GM23338 (cell line): ENCODE data around the gene AMBRA1. TPM values are rescaled to one million over a fixed set of nuclear protein-coding genes. Genes with fewer than 3 reads are reported as not detected.

ENCODE experiments used
- ATAC-seq: fragments of 200-7000 bp; cut with Tn5 transposase; 3 replicates; pipeline ENCODE4 v1.9.1; 2020
- DNase-seq: peaks from one replicate; pipeline ENCODE4 v3.0.0-alpha.2; 2015; ENCODE audit warnings: low spot score
- H2AFZ ChIP-seq: fragments of 200-600 bp; sonication (generic); 2 replicates; pipeline ENCODE4 v1.8.0; 2016; ENCODE audit warnings: antibody characterized with exemption, mild to moderate bottlenecking, moderate library complexity
- H3F3A ChIP-seq: fragments of 200-600 bp; sonication (generic); replicated peaks from 2 replicates; pipeline ENCODE4 v1.8.0; 2017; ENCODE audit warnings: antibody characterized with exemption, mixed run types, low read depth
- H3K27ac ChIP-seq: fragments of 200-600 bp; sonication (generic); 2 replicates; pipeline ENCODE4 v1.6.1; 2016; ENCODE audit warnings: low read depth
- H3K27me3 ChIP-seq: fragments of 200-600 bp; sonication (generic); 2 replicates; pipeline ENCODE4 v1.8.0; 2016; ENCODE audit warnings: mild to moderate bottlenecking, mixed run types, moderate library complexity; ENCODE audit not compliant: insufficient read depth
- H3K36me3 ChIP-seq: fragments of 200-600 bp; sonication (generic); 2 replicates; pipeline ENCODE4 v1.8.0; 2016; ENCODE audit warnings: mild to moderate bottlenecking; ENCODE audit not compliant: insufficient read depth
- H3K4me1 ChIP-seq: fragments of 200-600 bp; sonication (generic); 2 replicates; pipeline ENCODE4 v1.8.0; 2016; ENCODE audit warnings: mild to moderate bottlenecking, moderate library complexity; ENCODE audit not compliant: insufficient read depth
- H3K4me2 ChIP-seq: fragments of 200-600 bp; sonication (generic); 2 replicates; pipeline ENCODE4 v1.7.1; 2017; ENCODE audit warnings: mixed run types
- H3K4me3 ChIP-seq: fragments of 200-600 bp; sonication (generic); 2 replicates; pipeline ENCODE4 v1.6.1; 2016; ENCODE audit warnings: mixed run types
- H3K79me2 ChIP-seq: fragments of 200-600 bp; sonication (generic); replicated peaks from 2 replicates; pipeline ENCODE4 v1.8.0; 2017; ENCODE audit warnings: mild to moderate bottlenecking; ENCODE audit not compliant: insufficient read depth
- H3K9me2 ChIP-seq: fragments of 200-600 bp; sonication (generic); 2 replicates; pipeline ENCODE4 v1.8.0; 2017; ENCODE audit not compliant: insufficient read depth
- H4K20me1 ChIP-seq: fragments of 200-600 bp; sonication (generic); replicated peaks from 2 replicates; pipeline ENCODE4 v1.8.0; 2017; ENCODE audit warnings: mild to moderate bottlenecking; ENCODE audit not compliant: insufficient read depth
- H3K27ac Mint-ChIP-seq: 2 replicates; pipeline ENCODE4 v1.8.0; 2020; ENCODE audit warnings: inconsistent platforms, mild to moderate bottlenecking, moderate library complexity, mixed read lengths
- H3K27me3 Mint-ChIP-seq: 3 replicates; pipeline ENCODE4 v1.8.0; 2022; ENCODE audit warnings: low read depth, mild to moderate bottlenecking, moderate library complexity, mixed read lengths, inconsistent platforms; ENCODE audit not compliant: insufficient read depth, poor library complexity
- H3K36me3 Mint-ChIP-seq: 3 replicates; pipeline ENCODE4 v1.8.0; 2021; ENCODE audit warnings: low read depth, mild to moderate bottlenecking, inconsistent platforms, moderate library complexity, mixed read lengths
- H3K4me1 Mint-ChIP-seq: 3 replicates; pipeline ENCODE4 v1.8.0; 2020; ENCODE audit warnings: mild to moderate bottlenecking, inconsistent platforms, mixed read lengths
- H3K4me3 Mint-ChIP-seq: 3 replicates; pipeline ENCODE4 v1.8.0; 2021; ENCODE audit warnings: moderate library complexity, mild to moderate bottlenecking, inconsistent platforms, mixed read lengths
- H3K9me3 Mint-ChIP-seq: 3 replicates; pipeline ENCODE4 v1.8.0; 2020; ENCODE audit warnings: moderate library complexity, mild to moderate bottlenecking, inconsistent platforms, mixed read lengths
- CREB1 ChIP-seq: fragments of 250-450 bp; sonication (Bioruptor Pico); IDR thresholded peaks from 2 replicates; pipeline ENCODE4 v1.5.0; 2020; ENCODE audit warnings: low read depth, mild to moderate bottlenecking, moderate library complexity
- ETS1 ChIP-seq: IDR thresholded peaks from 2 replicates; pipeline ENCODE4 v1.6.1; 2016; ENCODE audit warnings: antibody characterized with exemption
- EZH2 ChIP-seq: fragments of 200-600 bp; sonication (generic); IDR thresholded peaks from one replicate; pipeline ENCODE4 v1.8.0; 2017; ENCODE audit warnings: antibody characterized with exemption, mild to moderate bottlenecking, low read depth; ENCODE audit not compliant: unreplicated experiment
- POLR2AphosphoS5 ChIP-seq: IDR thresholded peaks from 2 replicates; pipeline ENCODE4 v1.6.1; 2016; ENCODE audit warnings: antibody characterized with exemption, low read depth
- REST ChIP-seq: IDR thresholded peaks from one replicate; pipeline ENCODE4 v1.6.1; 2018; ENCODE audit warnings: antibody characterized with exemption; ENCODE audit not compliant: unreplicated experiment
- STAT1 ChIP-seq: IDR thresholded peaks from one replicate; pipeline ENCODE4 v1.6.1; 2016; ENCODE audit warnings: antibody characterized with exemption; ENCODE audit not compliant: unreplicated experiment
- ZNF331 ChIP-seq: fragments of 250-450 bp; sonication (Bioruptor Pico); IDR thresholded peaks from 2 replicates; pipeline ENCODE4 v1.5.0; 2020; ENCODE audit warnings: low read depth, mild to moderate bottlenecking, moderate library complexity
- polyA plus RNA-seq: library from polyadenylated mRNA; unstranded; fragments of >200 nt; fragmentation: Nextera tagmentation; extraction: Ambion mirVana; gene quantifications from 2 replicates; pipeline ENCODE4 v1.2.1, GENCODE V29; 2016
- total RNA-seq: library from RNA; depleted of rRNA; stranded (reverse); fragments of >200 nt; shearing (Covaris generic); gene quantifications from 2 replicates; pipeline ENCODE4 v1.2.3, GENCODE V29; 2014
- TF ChIP-seq, protein P1 (sequence below), 2 experiments: fragments of 200-600 bp in 1 of 2; sonication (generic) in 1 of 2; conservative IDR thresholded peaks; 2 replicates each; pipeline versions ENCODE4 v1.5.1 to v1.6.1; 2016 to 2017; ENCODE audit warnings: antibody characterized with exemption in 2 of 2, low read depth in 2 of 2, mild to moderate bottlenecking in 2 of 2, moderate library complexity in 1 of 2
- TF ChIP-seq, protein P2 (sequence below): fragments of 250-450 bp; sonication (Bioruptor Pico); IDR thresholded peaks from 2 replicates; pipeline ENCODE4 v1.5.0; 2020; ENCODE audit warnings: mild to moderate bottlenecking, moderate library complexity

AMBRA1 gene
- total and polyA plus RNA-seq, 2 experiments from 2014 or later = 8.3 to 34.8 TPM

DNA sequence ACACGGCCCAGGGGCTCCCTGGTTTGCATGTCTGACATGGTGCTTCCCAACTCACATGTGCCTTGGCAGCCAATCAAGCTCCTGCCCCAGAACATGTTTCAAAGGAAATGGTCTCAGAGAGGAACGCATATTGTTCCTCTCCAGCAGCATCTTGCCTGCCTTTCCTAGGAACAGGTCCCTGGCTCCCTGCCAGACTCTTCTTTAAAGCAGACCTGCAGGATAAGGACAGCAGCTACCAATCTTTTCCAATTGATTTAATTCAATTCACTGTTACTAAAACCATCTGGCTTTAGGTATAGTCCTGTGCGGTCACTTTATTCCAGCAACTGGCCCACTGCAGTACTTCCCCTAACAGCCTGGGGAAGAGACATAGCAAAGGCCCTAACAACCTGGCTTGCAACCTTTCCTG, 79.9 kb downstream of the AMBRA1 start:
- no peaks in the 10 kb centered on the region for H3K36me3 ChIP-seq
- no peaks in the 10 kb centered on the region for H3F3A ChIP-seq
- no peaks in the 10 kb centered on the region; the same call in 2 of the 3 replicates for H3K36me3 Mint-ChIP-seq
- H3K9me2 ChIP-seq = no peaks in the 10 kb centered on the region
- no peak overlapping the region for H3K4me2 ChIP-seq
- peaks cover 37% of the 10 kb centered on the region for H3K4me1 Mint-ChIP-seq
- peaks cover 9% of the 10 kb centered on the region; the same call in 1 of the 2 replicates for H4K20me1 ChIP-seq
- H3K4me3 ChIP-seq = no peak overlapping the region
- H3K79me2 ChIP-seq = peaks cover 37% of the 10 kb centered on the region
- peak; percentile 46 for ATAC-seq
- DNase-seq = no peak
- no peak overlapping the region for H2AFZ ChIP-seq
- no peaks in the 10 kb centered on the region for H3K27me3 ChIP-seq
- H3K9me3 Mint-ChIP-seq = no peaks in the 10 kb centered on the region
- H3K4me3 Mint-ChIP-seq = no peak overlapping the region
- TF ChIP-seq STAT1 = no peak
- TF ChIP-seq, protein P1, sequence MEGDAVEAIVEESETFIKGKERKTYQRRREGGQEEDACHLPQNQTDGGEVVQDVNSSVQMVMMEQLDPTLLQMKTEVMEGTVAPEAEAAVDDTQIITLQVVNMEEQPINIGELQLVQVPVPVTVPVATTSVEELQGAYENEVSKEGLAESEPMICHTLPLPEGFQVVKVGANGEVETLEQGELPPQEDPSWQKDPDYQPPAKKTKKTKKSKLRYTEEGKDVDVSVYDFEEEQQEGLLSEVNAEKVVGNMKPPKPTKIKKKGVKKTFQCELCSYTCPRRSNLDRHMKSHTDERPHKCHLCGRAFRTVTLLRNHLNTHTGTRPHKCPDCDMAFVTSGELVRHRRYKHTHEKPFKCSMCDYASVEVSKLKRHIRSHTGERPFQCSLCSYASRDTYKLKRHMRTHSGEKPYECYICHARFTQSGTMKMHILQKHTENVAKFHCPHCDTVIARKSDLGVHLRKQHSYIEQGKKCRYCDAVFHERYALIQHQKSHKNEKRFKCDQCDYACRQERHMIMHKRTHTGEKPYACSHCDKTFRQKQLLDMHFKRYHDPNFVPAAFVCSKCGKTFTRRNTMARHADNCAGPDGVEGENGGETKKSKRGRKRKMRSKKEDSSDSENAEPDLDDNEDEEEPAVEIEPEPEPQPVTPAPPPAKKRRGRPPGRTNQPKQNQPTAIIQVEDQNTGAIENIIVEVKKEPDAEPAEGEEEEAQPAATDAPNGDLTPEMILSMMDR (conservative IDR thresholded peaks at IDR 0.05; ENCODE audit: low read depth in 2 of 2) = no peak
- no peak for TF ChIP-seq EZH2
- TF ChIP-seq POLR2AphosphoS5 = no peak
- no peak for TF ChIP-seq CREB1
- TF ChIP-seq ETS1 = no peak
- no peak for TF ChIP-seq ZNF331 (CRISPR knock-in tag)
- TF ChIP-seq, protein P2, sequence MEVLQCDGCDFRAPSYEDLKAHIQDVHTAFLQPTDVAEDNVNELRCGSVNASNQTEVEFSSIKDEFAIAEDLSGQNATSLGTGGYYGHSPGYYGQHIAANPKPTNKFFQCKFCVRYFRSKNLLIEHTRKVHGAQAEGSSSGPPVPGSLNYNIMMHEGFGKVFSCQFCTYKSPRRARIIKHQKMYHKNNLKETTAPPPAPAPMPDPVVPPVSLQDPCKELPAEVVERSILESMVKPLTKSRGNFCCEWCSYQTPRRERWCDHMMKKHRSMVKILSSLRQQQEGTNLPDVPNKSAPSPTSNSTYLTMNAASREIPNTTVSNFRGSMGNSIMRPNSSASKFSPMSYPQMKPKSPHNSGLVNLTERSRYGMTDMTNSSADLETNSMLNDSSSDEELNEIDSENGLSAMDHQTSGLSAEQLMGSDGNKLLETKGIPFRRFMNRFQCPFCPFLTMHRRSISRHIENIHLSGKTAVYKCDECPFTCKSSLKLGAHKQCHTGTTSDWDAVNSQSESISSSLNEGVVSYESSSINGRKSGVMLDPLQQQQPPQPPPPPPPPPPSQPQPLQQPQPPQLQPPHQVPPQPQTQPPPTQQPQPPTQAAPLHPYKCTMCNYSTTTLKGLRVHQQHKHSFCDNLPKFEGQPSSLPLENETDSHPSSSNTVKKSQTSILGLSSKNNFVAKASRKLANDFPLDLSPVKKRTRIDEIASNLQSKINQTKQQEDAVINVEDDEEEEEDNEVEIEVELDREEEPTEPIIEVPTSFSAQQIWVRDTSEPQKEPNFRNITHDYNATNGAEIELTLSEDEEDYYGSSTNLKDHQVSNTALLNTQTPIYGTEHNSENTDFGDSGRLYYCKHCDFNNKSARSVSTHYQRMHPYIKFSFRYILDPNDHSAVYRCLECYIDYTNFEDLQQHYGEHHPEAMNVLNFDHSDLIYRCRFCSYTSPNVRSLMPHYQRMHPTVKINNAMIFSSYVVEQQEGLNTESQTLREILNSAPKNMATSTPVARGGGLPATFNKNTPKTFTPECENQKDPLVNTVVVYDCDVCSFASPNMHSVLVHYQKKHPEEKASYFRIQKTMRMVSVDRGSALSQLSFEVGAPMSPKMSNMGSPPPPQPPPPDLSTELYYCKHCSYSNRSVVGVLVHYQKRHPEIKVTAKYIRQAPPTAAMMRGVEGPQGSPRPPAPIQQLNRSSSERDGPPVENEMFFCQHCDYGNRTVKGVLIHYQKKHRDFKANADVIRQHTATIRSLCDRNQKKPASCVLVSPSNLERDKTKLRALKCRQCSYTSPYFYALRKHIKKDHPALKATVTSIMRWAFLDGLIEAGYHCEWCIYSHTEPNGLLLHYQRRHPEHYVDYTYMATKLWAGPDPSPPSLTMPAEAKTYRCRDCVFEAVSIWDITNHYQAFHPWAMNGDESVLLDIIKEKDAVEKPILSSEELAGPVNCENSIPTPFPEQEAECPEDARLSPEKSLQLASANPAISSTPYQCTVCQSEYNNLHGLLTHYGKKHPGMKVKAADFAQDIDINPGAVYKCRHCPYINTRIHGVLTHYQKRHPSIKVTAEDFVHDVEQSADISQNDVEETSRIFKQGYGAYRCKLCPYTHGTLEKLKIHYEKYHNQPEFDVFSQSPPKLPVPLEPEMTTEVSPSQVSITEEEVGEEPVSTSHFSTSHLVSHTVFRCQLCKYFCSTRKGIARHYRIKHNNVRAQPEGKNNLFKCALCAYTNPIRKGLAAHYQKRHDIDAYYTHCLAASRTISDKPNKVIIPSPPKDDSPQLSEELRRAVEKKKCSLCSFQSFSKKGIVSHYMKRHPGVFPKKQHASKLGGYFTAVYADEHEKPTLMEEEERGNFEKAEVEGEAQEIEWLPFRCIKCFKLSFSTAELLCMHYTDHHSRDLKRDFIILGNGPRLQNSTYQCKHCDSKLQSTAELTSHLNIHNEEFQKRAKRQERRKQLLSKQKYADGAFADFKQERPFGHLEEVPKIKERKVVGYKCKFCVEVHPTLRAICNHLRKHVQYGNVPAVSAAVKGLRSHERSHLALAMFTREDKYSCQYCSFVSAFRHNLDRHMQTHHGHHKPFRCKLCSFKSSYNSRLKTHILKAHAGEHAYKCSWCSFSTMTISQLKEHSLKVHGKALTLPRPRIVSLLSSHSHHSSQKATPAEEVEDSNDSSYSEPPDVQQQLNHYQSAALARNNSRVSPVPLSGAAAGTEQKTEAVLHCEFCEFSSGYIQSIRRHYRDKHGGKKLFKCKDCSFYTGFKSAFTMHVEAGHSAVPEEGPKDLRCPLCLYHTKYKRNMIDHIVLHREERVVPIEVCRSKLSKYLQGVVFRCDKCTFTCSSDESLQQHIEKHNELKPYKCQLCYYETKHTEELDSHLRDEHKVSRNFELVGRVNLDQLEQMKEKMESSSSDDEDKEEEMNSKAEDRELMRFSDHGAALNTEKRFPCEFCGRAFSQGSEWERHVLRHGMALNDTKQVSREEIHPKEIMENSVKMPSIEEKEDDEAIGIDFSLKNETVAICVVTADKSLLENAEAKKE (CRISPR knock-in tag) = no peak
- TF ChIP-seq REST = no peak
- peak overlapping the region; percentile 5; the same call in 1 of the 2 replicates for H3K27ac ChIP-seq
- no peaks in the 10 kb centered on the region for H3K27me3 Mint-ChIP-seq
- peak overlapping the region; percentile 3; the same call in 1 of the 2 replicates for H3K27ac Mint-ChIP-seq
- H3K4me1 ChIP-seq = peaks cover 33% of the 10 kb centered on the region
